Measurements from ENCODE around the gene SIGLEC6. TPM values are rescaled to one million over a fixed set of nuclear protein-coding genes. Genes with fewer than 3 reads are reported as not detected.

Gene SIGLEC6
- total and polyA plus RNA-seq, 10 donors, result 0.27 to 5.8 (median 2.3) TPM

GRCh38 chr19:51469629-51470028 is 61.8 kb downstream of the SIGLEC6 start:
- Histone ChIP-seq H3K9me3 (no peaks in the 10 kb centered on the region), H3K36me3 (no peaks in the 10 kb centered on the region), H3K27me3 (replicated peaks in 1 of 7) (peaks cover 0 to 48% (median 4%) of the 10 kb centered on the region in 7 donors), H3K4me3 (no peak overlapping the region), H3K27ac (no peak overlapping the region), H3K4me1 (peaks cover 0 to 35% (median 2%) of the 10 kb centered on the region in 6 donors)
- DNase-seq, result peak; percentile 10
- intact Hi-C loops (cut with DNase I; ENCODE audit: low total_unique reads), result loop anchor here (5.0 kb wide), 1 partner anchor 308 kb away; no protein-coding TSS in a partner anchor
- TF ChIP-seq POLR2AphosphoS5 (IDR thresholded peaks at IDR 0.05), result no peak
- TF ChIP-seq, protein P1, sequence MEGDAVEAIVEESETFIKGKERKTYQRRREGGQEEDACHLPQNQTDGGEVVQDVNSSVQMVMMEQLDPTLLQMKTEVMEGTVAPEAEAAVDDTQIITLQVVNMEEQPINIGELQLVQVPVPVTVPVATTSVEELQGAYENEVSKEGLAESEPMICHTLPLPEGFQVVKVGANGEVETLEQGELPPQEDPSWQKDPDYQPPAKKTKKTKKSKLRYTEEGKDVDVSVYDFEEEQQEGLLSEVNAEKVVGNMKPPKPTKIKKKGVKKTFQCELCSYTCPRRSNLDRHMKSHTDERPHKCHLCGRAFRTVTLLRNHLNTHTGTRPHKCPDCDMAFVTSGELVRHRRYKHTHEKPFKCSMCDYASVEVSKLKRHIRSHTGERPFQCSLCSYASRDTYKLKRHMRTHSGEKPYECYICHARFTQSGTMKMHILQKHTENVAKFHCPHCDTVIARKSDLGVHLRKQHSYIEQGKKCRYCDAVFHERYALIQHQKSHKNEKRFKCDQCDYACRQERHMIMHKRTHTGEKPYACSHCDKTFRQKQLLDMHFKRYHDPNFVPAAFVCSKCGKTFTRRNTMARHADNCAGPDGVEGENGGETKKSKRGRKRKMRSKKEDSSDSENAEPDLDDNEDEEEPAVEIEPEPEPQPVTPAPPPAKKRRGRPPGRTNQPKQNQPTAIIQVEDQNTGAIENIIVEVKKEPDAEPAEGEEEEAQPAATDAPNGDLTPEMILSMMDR (IDR thresholded peaks at IDR 0.05 in 8 of 11, conservative IDR thresholded peaks at IDR 0.05 in 3 of 11), result no peak
- no peak for TF ChIP-seq POLR2A (IDR thresholded peaks at IDR 0.05)
- WGBS, 5 donors, result 56 to 93% (median 67%) methylated on average over 1 of the region's 1 CpG

DNA sequence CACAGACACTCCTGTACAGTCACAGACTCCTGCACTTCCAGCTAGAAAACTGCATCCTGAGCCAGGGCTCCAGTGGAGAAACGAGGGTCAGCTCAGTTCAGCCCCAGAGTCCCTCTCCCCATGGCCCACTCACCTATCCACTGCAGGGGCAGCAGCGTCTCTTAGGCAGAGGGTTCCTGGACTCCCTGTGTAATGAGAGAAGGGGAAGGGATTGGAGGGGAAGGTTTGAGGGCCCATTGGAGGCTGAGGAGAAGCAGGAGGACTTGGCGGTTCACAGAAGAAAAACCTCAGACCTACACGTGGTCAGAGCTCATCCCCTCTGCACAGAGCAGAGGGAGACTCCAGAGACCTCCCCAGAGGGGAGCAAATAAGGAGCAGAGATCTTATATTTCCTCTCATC is 62.3 kb downstream of the SIGLEC6 start:
- WGBS, 5 donors, result 42 to 54% (median 49%) methylated on average over 4 of the region's 4 CpGs
- intact Hi-C loops (cut with DNase I; ENCODE audit: low total_unique reads), result no loop called here
- no peak for TF ChIP-seq POLR2AphosphoS5 (IDR thresholded peaks at IDR 0.05)
- TF ChIP-seq POLR2A (IDR thresholded peaks at IDR 0.05), result no peak
- TF ChIP-seq, protein P1 (IDR thresholded peaks at IDR 0.05 in 8 of 11, conservative IDR thresholded peaks at IDR 0.05 in 3 of 11), result no peak
- Histone ChIP-seq H3K4me3 (no peak overlapping the region), H3K9me3 (no peaks in the 10 kb centered on the region), H3K27ac (no peak overlapping the region), H3K27me3 (replicated peaks in 1 of 7) (peaks cover 0 to 49% (median 4%) of the 10 kb centered on the region in 7 donors), H3K4me1 (peaks cover 0 to 35% (median 2%) of the 10 kb centered on the region in 6 donors), H3K36me3 (no peaks in the 10 kb centered on the region)
- peak; percentile 21 for DNase-seq

- TF ChIP-seq, protein P1 (IDR thresholded peaks at IDR 0.05 in 8 of 11, conservative IDR thresholded peaks at IDR 0.05 in 3 of 11), result no peak
- TF ChIP-seq POLR2A (IDR thresholded peaks at IDR 0.05), result no peak
- TF ChIP-seq POLR2AphosphoS5 (IDR thresholded peaks at IDR 0.05), result no peak
- Histone ChIP-seq H3K9me3 (no peaks in the 10 kb centered on the region), H3K27me3 (replicated peaks in 1 of 7) (peaks cover 0 to 48% (median 2%) of the 10 kb centered on the region in 7 donors), H3K36me3 (no peaks in the 10 kb centered on the region), H3K4me3 (no peak overlapping the region), H3K4me1 (peaks cover 0 to 35% (median 2%) of the 10 kb centered on the region in 6 donors), H3K27ac (no peak overlapping the region)
- WGBS, 5 donors, result 66 to 92% (median 86%) methylated on average over 2 of the region's 2 CpGs
- DNase-seq, result peak; percentile 29
- intact Hi-C loops (cut with DNase I; ENCODE audit: low total_unique reads), result no loop called here
Measured at GRCh38 chr19:51468545-51468920, 62.9 kb downstream of the SIGLEC6 start.

DNA sequence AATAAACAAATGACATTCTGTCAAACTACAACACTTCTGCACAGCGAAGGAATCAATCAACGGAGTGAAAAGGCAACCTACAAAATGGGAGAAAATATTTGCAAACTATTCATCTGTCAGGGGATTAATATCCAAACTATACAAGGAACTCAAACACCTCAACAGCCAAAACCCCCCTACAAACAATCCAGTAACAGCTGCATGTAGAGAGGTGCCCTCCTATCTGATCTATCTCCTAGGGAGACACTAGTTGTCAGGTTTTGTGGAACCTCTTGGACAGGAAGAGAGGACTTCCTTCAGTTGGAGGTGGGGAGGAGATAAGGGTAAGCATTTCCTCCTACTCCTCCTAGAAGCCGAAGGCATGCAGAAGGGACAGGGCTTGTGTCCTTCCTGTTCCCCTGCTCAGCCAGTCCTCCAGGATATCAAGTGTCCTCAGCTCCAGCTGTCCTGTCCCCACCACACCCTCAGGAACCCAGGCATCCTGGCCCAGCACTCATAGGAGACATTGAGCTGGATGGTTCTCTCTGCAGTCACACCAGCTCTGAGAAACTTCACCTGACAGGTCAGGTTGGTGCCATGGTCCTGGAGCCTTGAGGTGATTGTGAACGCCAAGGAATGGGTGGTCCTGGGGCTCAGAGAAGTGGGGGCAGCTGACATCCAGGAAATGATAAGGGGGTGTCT is 63.5 kb downstream of the SIGLEC6 start:
- no peaks in the 10 kb centered on the region for H3K9me3 ChIP-seq
- no peak overlapping the region for H3K27ac ChIP-seq
- DNase-seq, result peak; percentile 29
- WGBS, 5 donors, result 42 to 61% (median 50%) methylated on average over 4 of the region's 4 CpGs
- H3K36me3 ChIP-seq, result no peaks in the 10 kb centered on the region
- peaks cover 0 to 36% (median 3%) of the 10 kb centered on the region in 6 donors for H3K4me1 ChIP-seq
- no peak overlapping the region for H3K4me3 ChIP-seq
- no peak for TF ChIP-seq POLR2AphosphoS5 (IDR thresholded peaks at IDR 0.05)
- TF ChIP-seq, protein P1 (IDR thresholded peaks at IDR 0.05 in 8 of 11, conservative IDR thresholded peaks at IDR 0.05 in 3 of 11), result no peak
- TF ChIP-seq POLR2A (IDR thresholded peaks at IDR 0.05), result no peak
- intact Hi-C loops (cut with DNase I; ENCODE audit: low total_unique reads), result no loop called here
- peaks cover 0 to 48% (median 3%) of the 10 kb centered on the region in 7 donors for H3K27me3 ChIP-seq (replicated peaks in 1 of 7)
